GM12878 (cell line): Measurements from ENCODE around the gene LAMB4. TPM values are rescaled to one million over a fixed set of nuclear protein-coding genes. Genes with fewer than 3 reads are reported as not detected.
"Not testable (repeated sequence)": the region's sequence is repeated elsewhere in the genome, so short reads cannot be mapped to it uniquely, and the experiment has no call there.

ENCODE experiments used
- ATAC-seq: fragments of 200-7000 bp; cut with Tn5 transposase; 3 replicates; pipeline ENCODE4 v1.9.1; 2020; ENCODE audit warnings: mild to moderate bottlenecking, moderate library complexity
- BruUV-seq: library from RNA; stranded (reverse); fragments of 400-500 nt; replicated peaks from 2 replicates; lab custom pipeline; 2021; lab: Mats Ljungman, UMichigan
- CTCF ChIA-PET: fragments of 300-600 bp; sonication (Branson Sonifier 250); formaldehyde crosslinking; extraction: SDS; loops from one replicate; lab custom pipeline; 2021; ENCODE audit warnings: inconsistent platforms; lab: Yijun Ruan, JAX
- POLR2A ChIA-PET: fragments of 350-600 bp; formaldehyde crosslinking; extraction: SDS; loops from one replicate; lab custom pipeline; 2021; ENCODE audit warnings: inconsistent platforms; lab: Charles Lee
- RAD21 ChIA-PET: fragments of 300-600 bp; sonication (Branson Sonifier 250); formaldehyde crosslinking; loops from one replicate; lab custom pipeline; 2023; ENCODE audit warnings: antibody characterized with exemption; ENCODE audit not compliant: unreplicated experiment; lab: Charles Lee
- SMC1A ChIA-PET: fragments of 300-600 bp; sonication (Branson Sonifier 250); formaldehyde crosslinking; loops from one replicate; lab custom pipeline; 2023; ENCODE audit not compliant: unreplicated experiment, uncharacterized antibody; lab: Charles Lee
- DNase-seq: peaks from one replicate; pipeline ENCODE4 v3.0.0-alpha.2; 2011; ENCODE audit warnings: low read depth, low spot score
- FAIRE-seq: peaks from 3 replicates; lab custom pipeline; 2011; peaks lifted over from hg19 to GRCh38; lab: Jason Lieb, UNC
- H2AFZ ChIP-seq: 2 replicates; pipeline ENCODE4 v1.6.0; 2011; ENCODE audit warnings: low read depth, low read length, control low read depth; ENCODE audit not compliant: control insufficient read depth
- H3K27ac ChIP-seq: 2 replicates; pipeline ENCODE4 v1.5.1; 2011; ENCODE audit warnings: control low read depth; ENCODE audit not compliant: control insufficient read depth, insufficient read depth
- H3K27me3 ChIP-seq, 2 experiments: replicated peaks in 1 of 2; 2 replicates each; pipeline versions ENCODE4 v1.6.0 to v1.6.1; 2011; ENCODE audit warnings: low read length in 1 of 2; ENCODE audit not compliant: control insufficient read depth in 2 of 2, insufficient read depth in 2 of 2
- H3K36me3 ChIP-seq, 2 experiments: 2 replicates each; pipeline ENCODE4 v1.5.1; 2011; ENCODE audit warnings: low read length in 1 of 2; ENCODE audit not compliant: control insufficient read depth in 2 of 2, insufficient read depth in 2 of 2
- H3K4me1 ChIP-seq: 2 replicates; pipeline ENCODE4 v1.6.1; 2011; ENCODE audit warnings: mild to moderate bottlenecking, low read length, moderate library complexity, mixed read lengths; ENCODE audit not compliant: control insufficient read depth, insufficient read depth
- H3K4me2 ChIP-seq: 2 replicates; pipeline ENCODE4 v1.6.0; 2011; ENCODE audit warnings: control low read depth; ENCODE audit not compliant: control insufficient read depth, insufficient read depth
- H3K4me3 ChIP-seq: fragments of 200-600 bp; sonication (generic); 2 replicates; pipeline ENCODE4 v1.5.1; 2016
- H3K79me2 ChIP-seq: 2 replicates; pipeline ENCODE4 v1.6.0; 2011; ENCODE audit warnings: low read length; ENCODE audit not compliant: control insufficient read depth, insufficient read depth
- H3K9ac ChIP-seq: 2 replicates; pipeline ENCODE4 v1.8.0; 2011; ENCODE audit warnings: low read length, control low read depth, mixed read lengths; ENCODE audit not compliant: control insufficient read depth, insufficient read depth
- H3K9me3 ChIP-seq: replicated peaks from 3 replicates; pipeline ENCODE4 v1.5.1; 2011; ENCODE audit warnings: mild to moderate bottlenecking, low read length; ENCODE audit not compliant: control insufficient read depth, insufficient read depth
- H4K20me1 ChIP-seq: 2 replicates; pipeline ENCODE4 v1.6.0; 2011; ENCODE audit not compliant: control insufficient read depth, insufficient read depth
- BRCA1 ChIP-seq: IDR thresholded peaks from 2 replicates; pipeline ENCODE4 v1.6.1; 2011; ENCODE audit warnings: low read depth, low read length, improper control_type of control experiment
- CREM ChIP-seq: IDR thresholded peaks from 2 replicates; pipeline ENCODE4 v1.6.1; 2014; ENCODE audit warnings: antibody characterized with exemption, low read depth
- EGR1 ChIP-seq, 2 experiments: IDR thresholded peaks; 1 replicate in 1 of 2; 2 replicates in 1 of 2; pipeline ENCODE4 v1.6.1; 2011 to 2012; ENCODE audit warnings: low read depth in 2 of 2, low read length in 2 of 2, borderline replicate concordance in 1 of 2, mild to moderate bottlenecking in 1 of 2, moderate library complexity in 1 of 2
- FOXM1 ChIP-seq: IDR thresholded peaks from 2 replicates; pipeline ENCODE4 v1.6.1; 2012; ENCODE audit warnings: low read depth, mild to moderate bottlenecking, inconsistent platforms, low read length, moderate library complexity
- MTA3 ChIP-seq: IDR thresholded peaks from 2 replicates; pipeline ENCODE4 v1.6.1; 2012; ENCODE audit warnings: low read length, inconsistent platforms, borderline replicate concordance
- RBBP5 ChIP-seq: fragments of 200-600 bp; sonication (generic); conservative IDR thresholded peaks from 2 replicates; pipeline ENCODE4 v1.6.1; 2016
- RCOR1 ChIP-seq: conservative IDR thresholded peaks from 2 replicates; pipeline ENCODE4 v1.6.1; 2012; ENCODE audit warnings: low read depth, low read length, improper control_type of control experiment
- STAT3 ChIP-seq: IDR thresholded peaks from 2 replicates; pipeline ENCODE4 v1.6.1; 2011; ENCODE audit warnings: low read depth, low read length, improper control_type of control experiment
- WGBS: methylation state at CpG from one replicate; pipeline ENCODE4 v1.1.6; 2016; ENCODE audit warnings: low lambda C conversion rate; ENCODE audit not compliant: insufficient replicate concordance, insufficient coverage; ENCODE audit errors: missing lambda C conversion rate; 5-methylcytosine and 5-hydroxymethylcytosine counted together
- in situ Hi-C: fragments of 300-500 bp; cut with MboI; formaldehyde crosslinking; loops from 9 replicates; pipeline ENCODE4 v1.14.3; 2018; ENCODE audit warnings: mixed read lengths
- intact Hi-C: fragments of 100-400 bp; cut with micrococcal nuclease; formaldehyde crosslinking; loops from one replicate; pipeline ENCODE4 v1.14.2; 2022; ENCODE audit not compliant: unreplicated experiment
- polyA plus RNA-seq, 11 experiments: library from polyadenylated mRNA; depleted of rRNA in 4 of 11; unstranded in 6 of 11; stranded (reverse) in 5 of 11; fragments of >200 nt; fragmentation: Nextera tagmentation in 4 of 11; fragmentation: Illumina TruSeq in 1 of 11; extraction: Ambion mirVana in 4 of 11; extraction: Trizol in 1 of 11; gene quantifications; 1 replicate in 1 of 11; 2 replicates in 10 of 11; pipeline versions ENCODE4 v1.2.1 to v1.2.3, GENCODE V29; 2011 to 2016; ENCODE audit warnings: inconsistent platforms in 2 of 11, missing spikeins in 2 of 11, low read depth in 1 of 11
- total RNA-seq, 4 experiments: library from RNA; depleted of rRNA in 3 of 4; stranded (reverse); fragments of >200 nt in 3 of 4; fragmentation: Illumina TruSeq in 1 of 4; extraction: Trizol in 1 of 4; gene quantifications; 2 replicates each; pipeline versions ENCODE4 v1.2.1 to v1.2.3, GENCODE V29; 2013 to 2021
- TF ChIP-seq, protein P1 (sequence below): fragments of 450-650 bp; formaldehyde crosslinking; IDR thresholded peaks from 2 replicates; pipeline ENCODE4 v1.5.0; 2022; ENCODE audit warnings: mild to moderate bottlenecking, missing genetic modification characterization
- TF ChIP-seq, protein P2 (sequence below): IDR thresholded peaks from 2 replicates; pipeline ENCODE4 v1.6.1; 2011; ENCODE audit warnings: low read depth, low read length, improper control_type of control experiment, borderline replicate concordance

The LAMB4 gene
- total and polyA plus RNA-seq, 10 of the 15 experiments (the other 5 are each of a cell fraction or from before 2014, with no cell fraction given), result 0.04 to 0.06 TPM; not detected in 8

DNA sequence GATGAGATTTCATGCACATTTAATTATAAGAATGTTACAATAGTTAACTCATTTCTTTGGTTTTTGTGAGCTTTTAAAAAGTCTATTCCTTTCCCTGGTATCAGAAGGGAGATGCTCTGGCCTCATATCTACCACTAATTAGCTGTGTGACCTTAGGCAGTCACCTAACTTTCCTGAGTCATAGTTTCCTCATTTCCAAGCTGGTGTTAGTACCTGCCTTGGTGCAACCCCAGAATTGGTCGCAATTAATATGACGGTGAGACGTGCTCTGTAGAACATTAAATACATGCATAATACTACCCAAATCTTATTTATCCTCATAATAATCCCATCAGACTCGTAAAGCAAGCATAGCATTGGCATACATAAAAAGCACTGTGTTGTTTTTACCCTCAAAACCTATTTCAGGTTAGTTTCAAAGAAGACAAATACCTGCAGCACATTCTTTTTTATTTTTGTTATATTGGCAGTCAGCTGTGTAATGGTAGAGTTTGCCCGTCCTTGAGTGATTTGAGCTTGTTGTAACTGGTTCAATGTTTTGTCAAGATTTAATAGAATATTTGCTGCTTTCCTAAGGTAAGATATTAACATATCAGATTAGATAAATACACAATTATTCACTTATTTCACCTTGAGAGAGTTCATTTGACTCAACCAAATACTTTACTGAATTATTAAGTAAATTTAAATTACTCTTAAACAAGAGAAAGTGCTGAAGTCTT is 96.2 kb downstream of the LAMB4 start:
- 52% methylated on average over 5 of the region's 5 CpGs for WGBS
- intact Hi-C loops, result no loop called here
- Histone ChIP-seq H3K4me2 (no peak overlapping the region), H3K36me3 (no peaks in the 10 kb centered on the region), H3K9ac (no peak overlapping the region), H3K27ac (no peak overlapping the region), H2AFZ (no peak overlapping the region), H3K27me3 (peaks cover 0 to 3% of the 10 kb centered on the region in 2 experiments; a peak in 2 of 4 replicates)
- in situ Hi-C loops, result no loop called here
- ChIA-PET RAD21 (no interaction called here), CTCF (interaction anchor here (0.6 to 1.6 kb wide), 3 partner anchors 12 to 159 kb away, joined by 3 to 4 read pairs (median 3); no protein-coding TSS in a partner anchor)
- BruUV-seq, result no TSS peak
- no peak for ATAC-seq
- TF ChIP-seq, protein P1, sequence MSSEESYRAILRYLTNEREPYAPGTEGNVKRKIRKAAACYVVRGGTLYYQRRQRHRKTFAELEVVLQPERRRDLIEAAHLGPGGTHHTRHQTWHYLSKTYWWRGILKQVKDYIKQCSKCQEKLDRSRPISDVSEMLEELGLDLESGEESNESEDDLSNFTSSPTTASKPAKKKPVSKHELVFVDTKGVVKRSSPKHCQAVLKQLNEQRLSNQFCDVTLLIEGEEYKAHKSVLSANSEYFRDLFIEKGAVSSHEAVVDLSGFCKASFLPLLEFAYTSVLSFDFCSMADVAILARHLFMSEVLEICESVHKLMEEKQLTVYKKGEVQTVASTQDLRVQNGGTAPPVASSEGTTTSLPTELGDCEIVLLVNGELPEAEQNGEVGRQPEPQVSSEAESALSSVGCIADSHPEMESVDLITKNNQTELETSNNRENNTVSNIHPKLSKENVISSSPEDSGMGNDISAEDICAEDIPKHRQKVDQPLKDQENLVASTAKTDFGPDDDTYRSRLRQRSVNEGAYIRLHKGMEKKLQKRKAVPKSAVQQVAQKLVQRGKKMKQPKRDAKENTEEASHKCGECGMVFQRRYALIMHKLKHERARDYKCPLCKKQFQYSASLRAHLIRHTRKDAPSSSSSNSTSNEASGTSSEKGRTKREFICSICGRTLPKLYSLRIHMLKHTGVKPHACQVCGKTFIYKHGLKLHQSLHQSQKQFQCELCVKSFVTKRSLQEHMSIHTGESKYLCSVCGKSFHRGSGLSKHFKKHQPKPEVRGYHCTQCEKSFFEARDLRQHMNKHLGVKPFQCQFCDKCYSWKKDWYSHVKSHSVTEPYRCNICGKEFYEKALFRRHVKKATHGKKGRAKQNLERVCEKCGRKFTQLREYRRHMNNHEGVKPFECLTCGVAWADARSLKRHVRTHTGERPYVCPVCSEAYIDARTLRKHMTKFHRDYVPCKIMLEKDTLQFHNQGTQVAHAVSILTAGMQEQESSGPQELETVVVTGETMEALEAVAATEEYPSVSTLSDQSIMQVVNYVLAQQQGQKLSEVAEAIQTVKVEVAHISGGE (CRISPR knock-in tag), result no peak
- TF ChIP-seq RCOR1, result no peak
- no peak for TF ChIP-seq EGR1 (IDR thresholded peaks at IDR 0.05; ENCODE audit: borderline replicate concordance in 1 of 2, low read depth in 2 of 2, low read length in 2 of 2)
- no peak for TF ChIP-seq CREM
- TF ChIP-seq, protein P2, sequence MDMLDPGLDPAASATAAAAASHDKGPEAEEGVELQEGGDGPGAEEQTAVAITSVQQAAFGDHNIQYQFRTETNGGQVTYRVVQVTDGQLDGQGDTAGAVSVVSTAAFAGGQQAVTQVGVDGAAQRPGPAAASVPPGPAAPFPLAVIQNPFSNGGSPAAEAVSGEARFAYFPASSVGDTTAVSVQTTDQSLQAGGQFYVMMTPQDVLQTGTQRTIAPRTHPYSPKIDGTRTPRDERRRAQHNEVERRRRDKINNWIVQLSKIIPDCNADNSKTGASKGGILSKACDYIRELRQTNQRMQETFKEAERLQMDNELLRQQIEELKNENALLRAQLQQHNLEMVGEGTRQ, result no peak
- no peak for TF ChIP-seq RBBP5
- TF ChIP-seq MTA3, result no peak
- no peak for TF ChIP-seq STAT3
- no peak for TF ChIP-seq FOXM1
- TF ChIP-seq BRCA1, result no peak
- TF ChIP-seq, all 136 proteins: peak for 0
- H3K79me2 ChIP-seq, result no peaks in the 10 kb centered on the region
- H3K4me1 ChIP-seq, result no peaks in the 10 kb centered on the region
- no peak overlapping the region for H3K4me3 ChIP-seq
- SMC1A ChIA-PET, result interaction anchor here (0.7 to 1.5 kb wide), 4 partner anchors 13 to 219 kb away, joined by 3 to 4 read pairs (median 3); no protein-coding TSS in a partner anchor
- H3K9me3 ChIP-seq, result no peaks in the 10 kb centered on the region
- POLR2A ChIA-PET, result no interaction called here
- H4K20me1 ChIP-seq, result no peaks in the 10 kb centered on the region
- no peak for FAIRE-seq
- DNase-seq, result no peak

DNA sequence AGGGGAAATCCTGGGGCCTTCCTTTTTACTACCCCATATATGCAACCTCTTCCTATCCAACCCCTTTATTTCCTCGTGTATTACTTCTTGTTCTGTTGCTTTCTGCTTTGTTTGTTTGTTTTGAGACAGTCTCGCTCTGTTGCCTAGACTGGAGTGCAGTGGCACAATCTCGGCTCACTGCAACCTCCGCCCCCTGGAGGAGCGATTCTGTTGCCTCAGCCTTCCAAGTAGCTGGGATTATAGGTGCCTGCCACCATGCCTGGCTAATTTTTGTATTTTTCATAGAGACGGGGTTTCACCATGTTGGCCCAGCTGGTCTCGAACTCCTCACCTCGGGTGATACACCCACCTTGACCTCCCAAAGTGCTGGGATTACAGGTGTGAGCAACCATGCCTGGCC is 96.9 kb downstream of the LAMB4 start:
- SMC1A ChIA-PET, result interaction anchor here (0.7 to 1.5 kb wide), 4 partner anchors 13 to 220 kb away, joined by 3 to 4 read pairs (median 3); no protein-coding TSS in a partner anchor
- FAIRE-seq, RAD21 ChIA-PET, intact Hi-C loops, H3K9me3 ChIP-seq, POLR2A ChIA-PET, in situ Hi-C loops, DNase-seq, H3K79me2 ChIP-seq, H3K9ac ChIP-seq, H3K4me3 ChIP-seq, H3K36me3 ChIP-seq, H4K20me1 ChIP-seq, ATAC-seq, H3K4me1 ChIP-seq, H3K27me3 ChIP-seq, H3K4me2 ChIP-seq, BruUV-seq, H2AFZ ChIP-seq, H3K27ac ChIP-seq: not testable (repeated sequence)
- CTCF ChIA-PET, result interaction anchor here (0.7 to 1.6 kb wide), 3 partner anchors 11 to 353 kb away, joined by 3 read pairs; no protein-coding TSS in a partner anchor
- WGBS, result 41% methylated on average over 8 of the region's 8 CpGs
